Osteocyte (in vitro differentiated cells): Measurements from ENCODE around the gene NENF. TPM values are rescaled to one million over a fixed set of nuclear protein-coding genes. Genes with fewer than 3 reads are reported as not detected.
"Not testable (repeated sequence)": the region's sequence is repeated elsewhere in the genome, so short reads cannot be mapped to it uniquely, and the experiment has no call there.

ENCODE experiments used
- DNase-seq: peaks from one replicate; pipeline ENCODE4 v3.0.0; 2021; ENCODE audit warnings: mixed read lengths; ENCODE audit not compliant: unreplicated experiment; ENCODE audit errors: extremely low spot score
- H3K27ac Mint-ChIP-seq: one replicate; pipeline ENCODE4 v1.8.0; 2021; ENCODE audit warnings: mild to moderate bottlenecking, mixed read lengths; ENCODE audit not compliant: unreplicated experiment
- H3K27me3 Mint-ChIP-seq: one replicate; pipeline ENCODE4 v1.8.0; 2021; ENCODE audit warnings: mixed read lengths; ENCODE audit not compliant: unreplicated experiment
- H3K36me3 Mint-ChIP-seq: one replicate; pipeline ENCODE4 v1.8.0; 2021; ENCODE audit warnings: mixed read lengths; ENCODE audit not compliant: unreplicated experiment
- H3K4me1 Mint-ChIP-seq: one replicate; pipeline ENCODE4 v1.8.0; 2021; ENCODE audit warnings: mixed read lengths; ENCODE audit not compliant: unreplicated experiment
- H3K4me3 Mint-ChIP-seq: one replicate; pipeline ENCODE4 v1.8.0; 2021; ENCODE audit warnings: mild to moderate bottlenecking, moderate library complexity, mixed read lengths; ENCODE audit not compliant: unreplicated experiment
- H3K9me3 Mint-ChIP-seq: one replicate; pipeline ENCODE4 v1.8.0; 2021; ENCODE audit warnings: mixed read lengths; ENCODE audit not compliant: unreplicated experiment
- long read RNA-seq: library from polyadenylated mRNA; unstranded; transcript quantifications from one replicate; pipeline ENCODE4 v2.0.0, GENCODE V29; 2021
- total RNA-seq: library from RNA; stranded (reverse); gene quantifications from 2 replicates; pipeline ENCODE4 v1.2.1, GENCODE V29; 2021
- TF ChIP-seq, protein P1 (sequence below): fragments of 200-600 bp; sonication (generic); IDR thresholded peaks from 2 replicates; pipeline ENCODE4 v1.5.0; 2021; ENCODE audit warnings: antibody characterized with exemption, mild to moderate bottlenecking, moderate library complexity

NENF gene
- total RNA-seq = 55.9 and 57.8 TPM in 2 replicates
- long read RNA-seq, partial matches to known transcripts = 1 of 1 reads
- long read RNA-seq, other reads (novel, unspliced or antisense) = 0 of 1 reads

- Mint-ChIP-seq H3K36me3 (no peaks in the 10 kb centered on the region), H3K9me3 (no peaks in the 10 kb centered on the region), H3K27me3 (no peaks in the 10 kb centered on the region), H3K27ac (peak within 1 kb of the TSS; percentile 64), H3K4me1 (peaks cover 13% of the 10 kb centered on the region), H3K4me3 (peak within 1 kb of the TSS; percentile 74)
- peak; percentile 90 for DNase-seq
- TF ChIP-seq, protein P1, sequence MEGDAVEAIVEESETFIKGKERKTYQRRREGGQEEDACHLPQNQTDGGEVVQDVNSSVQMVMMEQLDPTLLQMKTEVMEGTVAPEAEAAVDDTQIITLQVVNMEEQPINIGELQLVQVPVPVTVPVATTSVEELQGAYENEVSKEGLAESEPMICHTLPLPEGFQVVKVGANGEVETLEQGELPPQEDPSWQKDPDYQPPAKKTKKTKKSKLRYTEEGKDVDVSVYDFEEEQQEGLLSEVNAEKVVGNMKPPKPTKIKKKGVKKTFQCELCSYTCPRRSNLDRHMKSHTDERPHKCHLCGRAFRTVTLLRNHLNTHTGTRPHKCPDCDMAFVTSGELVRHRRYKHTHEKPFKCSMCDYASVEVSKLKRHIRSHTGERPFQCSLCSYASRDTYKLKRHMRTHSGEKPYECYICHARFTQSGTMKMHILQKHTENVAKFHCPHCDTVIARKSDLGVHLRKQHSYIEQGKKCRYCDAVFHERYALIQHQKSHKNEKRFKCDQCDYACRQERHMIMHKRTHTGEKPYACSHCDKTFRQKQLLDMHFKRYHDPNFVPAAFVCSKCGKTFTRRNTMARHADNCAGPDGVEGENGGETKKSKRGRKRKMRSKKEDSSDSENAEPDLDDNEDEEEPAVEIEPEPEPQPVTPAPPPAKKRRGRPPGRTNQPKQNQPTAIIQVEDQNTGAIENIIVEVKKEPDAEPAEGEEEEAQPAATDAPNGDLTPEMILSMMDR = no peak
These were observed at the start of gene NENF for GRCh38 chr1:212432661-212433576. Gene NENF, plus strand, starts transcription at chr1:212432920. Its CDS starts 24 bp downstream, at chr1:212432944.

GRCh38 chr1:212386029-212386428, 46.7 kb upstream of the NENF start:
- Mint-ChIP-seq H3K4me3 (no peak overlapping the region), H3K9me3 (peaks cover 9% of the 10 kb centered on the region), H3K36me3 (peaks cover 45% of the 10 kb centered on the region), H3K27me3 (no peaks in the 10 kb centered on the region), H3K27ac (no peak overlapping the region), H3K4me1 (no peaks in the 10 kb centered on the region)
- no peak for DNase-seq
- TF ChIP-seq, protein P1 = no peak

GRCh38 chr1:212388985-212389716, 43.6 kb upstream of the NENF start:
- peaks cover 46% of the 10 kb centered on the region for H3K36me3 Mint-ChIP-seq
- H3K27ac Mint-ChIP-seq = no peak overlapping the region
- peaks cover 20% of the 10 kb centered on the region for H3K9me3 Mint-ChIP-seq
- TF ChIP-seq, protein P1 = no peak
- H3K27me3 Mint-ChIP-seq = no peaks in the 10 kb centered on the region
- no peak for DNase-seq
- no peak overlapping the region for H3K4me3 Mint-ChIP-seq
- no peaks in the 10 kb centered on the region for H3K4me1 Mint-ChIP-seq

DNA sequence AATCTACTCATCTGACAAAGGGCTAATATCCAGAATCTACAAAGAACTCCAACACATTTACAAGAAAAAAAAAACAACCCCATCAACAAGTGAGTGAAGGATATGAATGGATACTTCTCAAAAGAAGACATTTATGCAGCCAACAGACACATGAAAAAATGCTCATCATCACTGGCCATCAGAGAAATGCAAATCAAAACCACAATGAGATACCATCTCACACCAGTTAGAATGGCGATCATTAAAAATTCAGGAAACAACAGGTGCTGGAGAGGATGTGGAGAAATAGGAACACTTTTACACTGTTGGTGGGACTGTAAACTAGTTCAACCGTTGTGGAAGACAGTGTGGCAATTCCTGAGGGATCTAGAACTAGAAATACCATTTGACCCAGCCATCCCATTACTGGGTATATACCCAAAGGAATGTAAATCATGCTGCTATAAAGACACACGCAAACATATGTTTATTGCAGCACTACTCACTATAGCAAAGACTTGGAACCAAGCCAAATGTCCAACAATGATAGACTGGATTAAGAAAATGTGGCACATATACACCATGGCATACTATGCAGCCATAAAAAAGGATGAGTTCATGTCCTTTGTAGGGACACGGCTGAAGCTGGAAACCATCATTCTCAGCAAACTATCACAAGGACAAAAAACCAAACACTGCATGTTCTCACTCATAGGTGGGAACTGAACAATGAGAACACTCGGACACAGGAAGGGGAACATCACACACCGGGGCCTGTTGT, 36.9 kb upstream of the NENF start:
- H3K4me1 Mint-ChIP-seq, H3K4me3 Mint-ChIP-seq, H3K27ac Mint-ChIP-seq, DNase-seq, H3K27me3 Mint-ChIP-seq: not testable (repeated sequence)
- Mint-ChIP-seq H3K9me3 (peaks cover 28% of the 10 kb centered on the region), H3K36me3 (peaks cover 38% of the 10 kb centered on the region)

DNA sequence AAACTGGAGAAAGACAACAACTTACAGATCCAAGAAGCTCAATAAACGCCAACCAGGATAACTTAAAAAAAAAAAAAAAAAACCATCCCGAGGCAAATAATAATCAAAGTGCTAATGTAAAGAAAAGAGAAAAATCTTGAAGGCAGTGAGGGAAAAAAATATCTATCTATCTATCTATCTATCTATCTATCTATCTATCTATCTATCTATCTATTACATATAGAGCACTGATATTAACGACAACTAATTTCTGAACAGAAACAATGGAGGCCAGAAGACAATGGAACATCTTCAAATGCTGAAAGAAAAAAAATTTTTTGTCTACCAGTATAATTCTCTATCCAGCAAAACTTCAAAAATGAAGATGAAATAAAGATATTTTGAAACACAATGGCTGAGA, 36.1 kb upstream of the NENF start:
- Mint-ChIP-seq H3K27ac (no peak overlapping the region), H3K4me1 (no peaks in the 10 kb centered on the region), H3K9me3 (peaks cover 25% of the 10 kb centered on the region), H3K27me3 (no peaks in the 10 kb centered on the region), H3K36me3 (peaks cover 33% of the 10 kb centered on the region), H3K4me3 (no peak overlapping the region)
- no peak for DNase-seq
- TF ChIP-seq, protein P1 = no peak
